ENCODE measurements around the gene YBX3.

The YBX3 gene

GRCh38 chr12:10721651-10722501 lies 1.2 kb downstream of the YBX3 start:
- DNase-seq = peak; percentile 86

- DNase-seq = no peak
Measured at GRCh38 chr12:10720974-10721650, 2.0 kb downstream of the YBX3 start.

GRCh38 chr12:10719482-10719881 lies 3.6 kb downstream of the YBX3 start:
- DNase-seq = no peak

DNA sequence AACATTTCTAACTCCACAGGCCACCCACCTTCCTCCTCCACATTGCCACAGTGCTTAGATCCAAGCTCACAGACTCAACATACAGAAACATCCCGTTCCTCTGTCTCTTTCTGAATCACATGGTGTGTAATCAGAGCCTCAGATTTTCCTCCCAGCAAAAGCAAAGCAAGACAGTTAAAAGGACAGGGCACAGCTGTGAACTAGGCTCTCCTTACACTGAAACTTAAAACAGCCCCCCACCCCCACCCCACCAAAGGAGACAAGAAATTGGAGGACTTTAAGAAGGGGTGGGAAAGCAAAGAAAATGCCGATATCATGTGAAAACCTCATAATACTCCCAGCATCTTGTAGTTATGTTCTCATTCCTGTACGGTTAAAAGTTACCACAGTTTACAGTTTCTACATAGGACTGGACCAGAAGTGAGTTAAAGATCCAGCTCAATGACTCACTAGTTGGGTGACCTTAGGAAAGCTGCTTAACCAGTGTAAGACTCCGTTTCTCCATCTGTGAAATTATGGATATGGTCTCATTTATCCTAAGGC lies 4.8 kb downstream of the YBX3 start:
- no peak for DNase-seq

- DNase-seq = no peak
Measured at GRCh38 chr12:10717410-10717809, 5.7 kb downstream of the YBX3 start.

DNA sequence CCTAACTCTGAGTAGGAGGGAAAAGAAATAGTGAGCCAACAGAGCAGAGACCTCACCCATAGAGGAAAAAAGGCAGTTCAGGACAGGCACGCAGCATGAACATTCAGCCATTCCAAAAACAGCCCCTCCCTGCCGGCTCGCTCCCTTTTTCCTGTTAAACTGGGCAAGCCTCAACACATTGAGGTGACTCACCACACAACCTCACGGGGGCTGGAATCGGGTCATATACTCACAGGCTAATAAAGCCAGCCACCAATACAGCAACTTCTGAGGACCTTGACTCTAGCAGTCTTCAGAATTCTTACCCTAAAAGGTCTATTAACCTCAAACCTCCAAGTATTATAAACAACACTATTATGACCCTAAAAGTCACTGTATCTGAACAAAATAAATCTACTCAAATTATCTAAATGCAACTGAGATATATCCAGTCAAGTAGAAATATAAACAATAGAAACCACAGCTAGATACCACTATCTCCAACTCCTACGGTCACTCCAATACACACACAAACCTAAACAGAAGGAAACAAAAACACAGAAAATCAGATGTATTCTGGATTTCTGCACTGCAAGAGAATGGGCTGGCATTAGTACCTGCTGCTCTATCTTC lies 6.3 kb downstream of the YBX3 start:
- DNase-seq = no peak

DNA sequence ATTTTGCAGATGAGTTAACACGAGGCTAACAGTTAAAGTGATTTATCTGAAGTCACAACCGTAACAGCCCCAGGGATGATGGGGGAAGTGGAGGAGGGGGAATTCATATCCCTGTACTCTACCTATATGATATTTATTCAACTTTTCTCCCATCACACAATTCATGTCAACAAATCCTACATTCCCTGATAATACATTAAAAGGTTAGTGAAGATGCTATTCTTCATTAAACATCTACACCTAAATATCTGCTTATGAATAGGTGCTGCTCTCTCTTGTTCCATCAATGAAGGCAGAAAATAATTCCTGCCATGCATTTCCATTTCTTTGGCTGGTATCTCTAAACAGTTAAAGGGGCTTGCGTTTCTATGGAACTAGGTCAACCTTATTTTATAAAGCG lies 6.8 kb downstream of the YBX3 start:
- DNase-seq = no peak

DNA sequence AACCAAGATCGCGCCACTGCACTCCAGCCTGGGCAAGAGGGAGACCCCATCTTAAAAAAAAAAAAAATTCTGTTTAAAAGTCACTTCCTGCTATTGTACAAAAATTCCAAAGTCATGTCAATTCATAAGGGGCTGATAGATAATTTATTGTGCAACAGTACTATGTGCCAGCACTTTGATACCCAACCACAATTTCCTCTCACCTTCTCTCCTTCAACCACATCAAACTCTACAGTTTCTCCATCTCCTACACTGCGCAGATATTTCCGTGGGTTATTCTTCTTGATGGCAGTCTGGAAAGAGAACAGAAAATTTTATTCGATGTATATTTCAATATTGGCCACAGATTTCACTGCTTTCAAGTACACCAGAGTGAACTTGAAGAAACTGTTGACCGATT lies 7.6 kb downstream of the YBX3 start:
- DNase-seq = no peak

GRCh38 chr12:10709808-10710207 lies 13.3 kb downstream of the YBX3 start:
- no peak for DNase-seq

DNA sequence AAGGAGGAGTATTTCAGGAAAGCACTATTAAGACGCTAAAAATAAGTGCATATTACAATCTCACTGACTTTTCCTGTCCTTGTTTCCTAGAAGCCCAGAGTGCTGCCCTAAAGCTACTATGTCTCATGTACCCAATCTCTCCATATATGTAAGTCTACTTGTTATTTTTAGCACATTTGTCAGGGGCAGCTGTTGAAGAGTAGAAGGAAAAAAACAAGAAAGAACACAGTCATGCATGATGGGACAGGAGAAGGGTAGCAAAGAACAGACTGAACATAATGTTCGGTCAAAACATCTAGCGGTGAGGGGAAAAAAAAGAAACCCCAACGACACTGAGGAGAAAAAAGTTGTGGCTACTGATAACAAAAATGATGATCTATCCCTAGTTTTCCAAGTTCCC lies 14.3 kb downstream of the YBX3 start:
- DNase-seq = no peak

DNA sequence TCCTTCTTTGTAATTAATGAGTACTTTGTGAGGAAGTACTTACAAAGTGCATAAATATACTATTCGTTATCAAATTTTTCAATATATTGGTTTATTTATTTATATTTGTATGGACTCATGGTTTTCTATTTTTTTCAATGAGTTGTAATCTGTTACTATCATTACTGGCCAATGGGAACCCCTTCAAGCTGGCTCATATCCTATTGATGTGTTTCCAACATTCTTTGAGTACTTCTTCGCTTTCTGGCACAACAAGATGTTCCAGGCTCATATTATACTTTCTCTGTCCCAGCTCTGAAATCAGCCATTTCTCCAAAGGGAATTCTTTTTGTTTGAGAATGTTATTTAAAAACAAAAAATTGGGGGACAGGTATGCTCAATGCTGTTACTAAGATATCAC lies 17.5 kb downstream of the YBX3 start:
- no peak for DNase-seq

DNA sequence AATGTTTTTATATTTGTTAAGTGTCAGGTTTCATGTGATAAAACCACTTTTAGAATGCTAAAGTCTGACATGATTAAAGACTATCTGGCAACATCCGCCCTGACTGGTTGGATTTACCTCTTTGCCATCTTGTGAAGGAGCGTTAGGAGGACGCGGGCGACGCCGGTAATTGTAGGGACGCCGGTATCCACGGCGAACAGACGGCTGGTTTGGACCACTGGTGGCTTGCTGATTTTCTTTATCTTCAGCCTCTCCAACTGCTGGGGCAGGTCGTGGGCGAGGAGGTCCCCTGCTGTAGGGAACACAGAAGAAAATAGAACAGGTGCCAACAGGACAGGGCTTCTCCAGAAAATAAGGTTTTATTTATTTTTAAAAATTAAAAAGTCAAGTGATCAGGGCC lies 21.3 kb downstream of the YBX3 start:
- DNase-seq = no peak

DNA sequence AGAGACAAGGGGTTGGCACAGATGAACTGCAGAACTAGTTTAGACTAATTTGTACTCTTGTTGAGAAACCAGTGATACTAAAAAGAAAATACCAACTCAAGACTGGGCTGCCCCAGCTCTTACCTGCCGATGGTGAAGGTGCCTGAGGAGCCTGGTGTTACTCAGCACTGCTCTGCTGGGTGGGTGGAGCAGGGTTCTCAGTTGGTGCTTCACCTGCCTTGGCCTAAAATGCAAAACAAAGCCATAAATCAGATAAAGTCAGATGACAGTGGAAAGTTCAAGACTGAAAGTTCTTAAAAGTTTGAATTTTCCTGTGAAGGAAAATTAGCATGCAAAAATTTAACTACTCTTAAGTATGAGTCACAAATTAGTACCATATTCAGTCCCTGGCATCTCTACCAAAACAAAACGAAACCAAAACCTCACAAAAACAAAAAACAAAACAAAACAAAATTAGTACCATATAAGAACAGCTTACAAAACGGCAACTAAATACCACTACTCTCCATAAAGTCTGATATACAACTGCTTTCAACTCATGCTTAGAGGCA lies 21.9 kb downstream of the YBX3 start:
- peak; percentile 60 for DNase-seq

DNA sequence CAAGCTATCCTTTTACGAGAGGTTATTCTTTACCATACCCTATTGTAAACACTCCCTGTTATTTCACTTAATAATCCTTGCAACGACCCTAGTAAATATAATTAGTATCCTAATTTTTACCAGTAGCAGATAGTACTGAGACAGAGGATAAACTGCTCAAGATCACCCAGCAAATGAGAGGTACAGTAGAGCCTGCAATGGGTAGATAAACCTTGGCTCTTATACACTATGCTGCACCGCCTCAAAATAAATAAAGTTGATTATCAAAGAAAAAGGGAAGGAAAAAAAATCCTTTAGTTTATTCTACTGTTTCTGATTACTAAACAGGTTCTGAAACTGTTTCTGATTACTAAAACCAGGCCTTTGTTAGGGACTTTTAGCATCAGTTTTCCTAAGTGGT lies 22.5 kb downstream of the YBX3 start:
- no peak for DNase-seq

GRCh38 chr12:10697862-10698261 lies 25.3 kb downstream of the YBX3 start:
- no peak for DNase-seq

DNA sequence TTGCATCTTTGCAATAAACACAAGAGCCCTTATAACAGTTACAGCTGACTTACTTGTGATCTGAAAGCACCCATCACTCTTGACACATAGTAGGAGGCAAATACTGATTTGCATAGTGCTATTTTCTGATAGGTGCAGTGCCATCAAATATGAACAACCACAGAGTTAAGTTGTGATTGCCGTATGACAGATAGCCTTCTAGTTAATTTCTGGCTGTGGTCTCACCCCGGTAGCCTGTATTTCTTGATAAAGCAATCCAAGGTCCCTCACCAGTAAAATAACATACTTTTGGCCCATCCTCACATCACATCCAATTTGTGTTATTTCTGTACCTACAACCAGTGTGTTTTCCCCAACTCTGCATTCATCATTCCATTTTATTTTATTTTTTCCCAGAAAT lies 26.0 kb downstream of the YBX3 start:
- no peak for DNase-seq

DNA sequence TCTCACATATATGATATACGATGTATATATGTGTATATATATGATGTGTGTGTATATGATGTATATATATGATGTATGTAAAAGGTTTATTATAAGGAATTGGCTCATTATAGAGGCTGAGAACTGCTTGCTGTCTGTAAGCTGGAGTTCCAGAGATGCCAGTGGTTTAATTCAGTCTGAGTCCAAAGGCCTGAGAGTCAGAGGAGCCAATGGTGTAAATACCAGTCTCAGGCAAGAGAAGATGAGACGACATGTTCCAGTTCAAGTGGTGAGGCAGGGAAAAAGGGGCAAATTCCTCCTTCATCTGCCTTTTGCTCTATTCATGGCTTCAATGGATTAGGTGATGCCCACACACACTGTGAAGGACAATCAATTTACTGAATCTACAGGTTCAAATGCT lies 32.2 kb downstream of the YBX3 start:
- no peak for DNase-seq

DNA sequence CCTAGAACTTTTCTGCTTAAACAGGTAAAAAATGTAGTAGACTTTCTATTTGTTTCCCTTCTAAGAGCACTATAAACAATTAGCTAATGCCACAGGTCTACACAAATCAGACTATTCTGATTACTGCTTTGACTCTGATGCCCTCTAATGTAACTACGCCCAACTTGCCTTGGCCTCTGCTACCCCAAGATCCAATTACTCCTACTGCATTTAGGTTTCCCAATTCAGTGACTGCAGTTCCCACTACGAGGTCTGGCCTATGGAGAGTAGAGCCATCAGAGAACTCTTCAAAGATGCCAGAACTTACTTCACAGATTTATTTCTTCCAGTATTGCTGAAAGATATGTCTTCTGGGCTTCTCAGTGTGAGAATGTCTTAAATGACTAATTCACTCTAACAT lies 34.0 kb downstream of the YBX3 start:
- no peak for DNase-seq

GRCh38 chr12:10688042-10688441 lies 35.1 kb downstream of the YBX3 start:
- DNase-seq = no peak

GRCh38 chr12:10673659-10674384 lies 49.3 kb downstream of the YBX3 start, which contains the start of gene STYK1:
Gene STYK1 (minus strand): TSS chr12:10674052. CDS start chr12:10634618, 39,434 bp downstream.
- peak; percentile 89 for DNase-seq

DNA sequence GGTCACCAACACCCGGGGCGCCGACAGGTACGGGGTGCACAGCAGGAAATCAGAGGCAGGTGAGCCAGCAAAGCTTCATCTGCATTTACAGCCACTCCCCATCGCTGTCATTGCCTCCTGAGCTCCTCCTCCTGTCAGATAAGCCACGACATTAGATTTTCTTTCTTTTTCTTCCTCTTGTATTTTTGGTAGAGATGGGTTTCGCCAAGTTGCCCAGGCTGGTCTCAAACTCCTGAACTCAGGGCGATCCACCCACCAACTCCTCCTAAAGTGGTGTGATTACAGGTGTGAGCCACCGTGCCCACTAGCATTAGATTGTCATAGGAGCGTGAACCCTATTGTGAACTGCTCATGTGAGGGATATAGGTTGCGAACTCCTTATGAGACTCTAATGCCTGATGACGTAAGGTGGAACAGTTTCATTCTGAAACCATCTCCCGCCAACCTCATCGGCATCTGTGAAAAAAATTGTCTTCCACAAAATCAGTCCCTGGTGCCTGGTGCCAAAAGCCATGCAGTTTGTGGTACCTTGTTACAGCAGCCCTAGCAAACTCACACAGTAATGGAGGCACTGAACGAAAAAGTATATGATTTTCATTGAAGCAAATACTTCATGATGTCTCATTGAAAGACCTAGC lies 50.8 kb downstream of the YBX3 start:
- DNase-seq = no peak

DNA sequence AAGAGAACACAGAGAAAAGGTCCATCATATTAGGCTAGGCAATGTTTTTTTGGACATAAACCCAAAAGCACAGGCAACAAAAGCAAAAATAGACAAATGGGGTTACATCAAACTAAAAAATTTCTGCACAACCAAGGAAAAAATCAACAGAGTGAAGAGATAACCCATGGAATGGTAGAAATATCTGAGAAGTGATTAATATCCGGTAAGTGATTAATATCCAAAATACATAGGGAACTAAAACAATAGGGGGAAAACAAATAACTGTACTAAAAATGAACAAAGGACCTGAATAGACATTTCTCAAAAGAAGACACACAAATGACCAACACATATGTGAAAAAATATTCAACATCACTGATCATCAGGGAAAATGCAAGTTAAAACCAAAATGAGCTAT lies 53.6 kb downstream of the YBX3 start:
- no peak for DNase-seq
